ENCODE measurements around the gene CD38.
A peak's percentile ranks its signal among the peaks of the same experiment; 100 is the strongest.

The CD38 gene

DNA sequence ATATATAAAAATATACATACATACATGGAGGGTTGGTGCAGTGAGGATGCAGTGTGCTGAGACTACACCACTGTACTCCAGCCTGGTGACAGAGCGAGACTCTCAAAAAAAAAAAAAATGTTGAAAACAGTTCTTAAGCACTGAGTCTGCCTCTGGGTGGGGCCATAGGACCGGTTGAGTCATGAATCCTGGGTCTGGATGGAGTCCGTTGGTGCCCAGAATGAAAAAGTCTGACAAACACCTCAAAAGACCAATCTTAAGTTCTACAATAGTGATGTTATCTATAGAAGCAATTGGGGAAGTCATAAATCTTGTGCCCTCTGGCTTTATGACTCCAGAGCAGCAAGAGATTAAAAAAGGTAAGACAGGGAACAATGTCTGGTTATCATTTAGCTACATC lies 90.0 kb downstream of the CD38 start:
- H3K27ac ChIP-seq, result no peak overlapping the region
- TF ChIP-seq, protein P1, sequence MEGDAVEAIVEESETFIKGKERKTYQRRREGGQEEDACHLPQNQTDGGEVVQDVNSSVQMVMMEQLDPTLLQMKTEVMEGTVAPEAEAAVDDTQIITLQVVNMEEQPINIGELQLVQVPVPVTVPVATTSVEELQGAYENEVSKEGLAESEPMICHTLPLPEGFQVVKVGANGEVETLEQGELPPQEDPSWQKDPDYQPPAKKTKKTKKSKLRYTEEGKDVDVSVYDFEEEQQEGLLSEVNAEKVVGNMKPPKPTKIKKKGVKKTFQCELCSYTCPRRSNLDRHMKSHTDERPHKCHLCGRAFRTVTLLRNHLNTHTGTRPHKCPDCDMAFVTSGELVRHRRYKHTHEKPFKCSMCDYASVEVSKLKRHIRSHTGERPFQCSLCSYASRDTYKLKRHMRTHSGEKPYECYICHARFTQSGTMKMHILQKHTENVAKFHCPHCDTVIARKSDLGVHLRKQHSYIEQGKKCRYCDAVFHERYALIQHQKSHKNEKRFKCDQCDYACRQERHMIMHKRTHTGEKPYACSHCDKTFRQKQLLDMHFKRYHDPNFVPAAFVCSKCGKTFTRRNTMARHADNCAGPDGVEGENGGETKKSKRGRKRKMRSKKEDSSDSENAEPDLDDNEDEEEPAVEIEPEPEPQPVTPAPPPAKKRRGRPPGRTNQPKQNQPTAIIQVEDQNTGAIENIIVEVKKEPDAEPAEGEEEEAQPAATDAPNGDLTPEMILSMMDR (IDR thresholded peaks at IDR 0.05), result no peak
- no peak for DNase-seq (ENCODE audit: low spot score)
- no peak overlapping the region for H3K4me3 ChIP-seq

DNA sequence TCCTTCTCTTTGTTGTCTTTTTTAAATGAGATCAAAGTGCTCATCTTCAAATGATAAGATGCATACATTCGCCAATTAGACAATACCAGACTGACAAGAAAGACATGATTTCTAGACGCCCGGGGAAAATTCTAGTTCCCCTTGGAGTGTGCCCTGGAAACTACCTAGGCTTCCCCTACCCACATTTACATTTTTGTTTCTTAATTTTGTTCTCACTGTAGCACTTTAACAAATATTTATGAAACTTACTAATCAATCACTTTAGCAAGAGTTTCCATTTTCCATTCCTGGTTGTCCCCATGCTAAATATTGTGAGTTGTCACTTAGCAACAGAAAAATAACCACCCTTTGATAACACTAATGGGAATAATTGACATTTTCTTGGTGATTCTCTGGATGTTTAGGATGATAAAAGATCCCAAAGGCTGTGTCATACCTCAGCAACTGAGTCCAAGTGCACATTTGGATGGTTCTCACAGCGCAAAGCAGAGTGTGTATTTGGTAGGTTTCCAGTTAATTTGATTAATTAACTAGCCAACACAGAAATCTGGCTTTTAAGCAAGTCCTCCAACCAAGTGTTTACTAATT lies 90.8 kb downstream of the CD38 start:
- TF ChIP-seq, protein P1 (IDR thresholded peaks at IDR 0.05), result no peak
- Histone ChIP-seq H3K4me3 (no peak overlapping the region), H3K27ac (no peak overlapping the region)
- DNase-seq (ENCODE audit: low spot score), result no peak

DNA sequence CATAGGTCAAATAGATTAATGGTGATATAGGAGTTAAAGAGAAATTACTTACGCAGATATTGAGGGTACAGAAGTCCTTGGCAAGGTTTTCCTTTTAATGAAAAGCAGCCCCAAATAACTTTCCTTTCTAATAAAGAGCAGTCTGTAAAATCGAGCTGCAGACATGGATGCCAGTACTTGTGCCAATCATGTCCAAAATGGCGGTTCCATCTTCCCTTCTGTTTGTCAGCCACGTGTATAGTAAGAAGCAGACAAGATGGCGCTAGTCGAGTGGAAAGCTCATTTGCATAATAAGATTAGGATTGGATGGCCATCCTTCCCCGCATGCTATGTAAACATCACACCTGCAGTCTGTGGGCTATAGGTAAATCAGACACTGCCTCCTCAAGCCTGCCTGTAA lies 92.0 kb downstream of the CD38 start:
- TF ChIP-seq, protein P1 (IDR thresholded peaks at IDR 0.05), result no peak
- no peak overlapping the region for H3K27ac ChIP-seq
- DNase-seq (ENCODE audit: low spot score), result no peak
- no peak overlapping the region for H3K4me3 ChIP-seq

DNA sequence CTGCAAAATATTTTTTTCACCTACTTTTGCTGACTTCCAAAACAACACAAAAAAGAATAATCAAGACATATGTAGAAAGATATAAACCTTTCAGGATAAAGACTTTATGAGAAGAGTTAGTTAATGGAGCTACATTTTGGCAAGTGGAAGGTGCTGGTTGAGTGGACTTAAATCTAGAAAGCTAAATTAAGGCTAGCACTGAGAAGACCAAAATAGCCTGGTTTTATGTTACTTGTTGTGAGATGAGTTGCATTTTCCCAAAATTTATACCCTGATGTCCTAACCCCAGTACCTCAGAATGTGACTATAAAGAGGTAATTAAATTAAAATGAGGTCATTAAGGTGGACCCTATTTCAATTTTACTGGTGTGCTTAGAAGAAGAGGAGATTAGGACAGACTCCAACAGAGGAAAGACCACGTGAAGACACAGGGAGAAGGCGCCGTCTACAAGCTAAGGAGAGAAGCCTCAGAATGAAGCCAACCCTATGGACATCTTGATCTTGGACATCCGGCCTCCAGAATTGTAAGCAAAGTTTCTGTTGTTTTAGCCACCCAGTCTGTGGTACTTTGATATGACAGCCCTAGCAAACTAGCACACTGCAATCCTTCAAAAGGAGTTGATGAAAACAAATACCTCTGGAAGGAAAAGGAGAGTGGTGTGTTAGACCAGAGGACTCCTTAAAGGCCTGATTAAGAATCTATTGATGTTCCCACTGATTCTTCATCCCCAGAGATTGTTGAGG lies 93.0 kb downstream of the CD38 start:
- no peak overlapping the region for H3K4me3 ChIP-seq
- no peak overlapping the region for H3K27ac ChIP-seq
- no peak for DNase-seq (ENCODE audit: low spot score)
- TF ChIP-seq, protein P1 (IDR thresholded peaks at IDR 0.05), result no peak

DNA sequence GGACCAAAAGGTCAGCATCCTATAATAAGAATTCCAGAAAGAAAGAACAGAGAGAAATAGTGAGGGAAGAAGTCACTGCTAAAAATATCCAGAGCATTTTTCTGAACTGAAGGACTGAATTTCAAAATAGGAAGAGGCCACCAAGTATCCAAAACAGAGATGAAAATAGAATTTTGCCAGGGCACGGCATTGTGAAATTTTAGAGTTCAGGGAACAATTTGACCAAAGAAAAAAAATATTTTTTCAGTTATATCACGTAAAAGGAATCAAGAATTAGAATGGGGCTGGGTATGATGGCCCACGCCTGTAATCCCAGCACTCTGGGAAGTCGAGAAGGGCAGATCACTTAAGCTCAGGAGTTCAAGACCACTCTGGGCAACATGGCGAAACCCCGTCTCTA lies 95.0 kb downstream of the CD38 start:
- peak overlapping the region in 1 of 2 donors; percentile 72 for H3K27ac ChIP-seq
- TF ChIP-seq, protein P1 (IDR thresholded peaks at IDR 0.05), result no peak
- H3K4me3 ChIP-seq, result no peak overlapping the region
- DNase-seq (ENCODE audit: low spot score), result no peak

DNA sequence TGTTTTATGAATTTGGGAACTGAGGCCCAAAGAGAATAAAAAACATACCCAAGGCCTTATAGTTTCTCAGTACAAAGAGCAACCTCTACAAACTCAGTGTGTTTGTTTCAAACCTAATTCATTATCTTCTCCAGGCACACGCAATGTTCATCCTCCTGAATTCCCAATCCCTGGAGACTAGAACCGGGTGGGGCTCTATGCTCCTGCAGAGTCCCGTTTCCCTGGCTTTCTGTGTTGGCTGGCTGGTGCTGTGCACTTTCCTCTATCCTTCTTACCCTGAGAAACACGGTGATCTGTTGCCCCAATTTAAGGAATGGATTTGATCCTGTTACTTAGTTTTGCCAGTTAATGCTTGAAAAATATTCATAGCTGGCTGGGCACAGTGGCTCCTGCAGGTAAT lies 96.5 kb downstream of the CD38 start:
- Histone ChIP-seq H3K4me3 (no peak overlapping the region), H3K27ac (peak overlapping the region in 1 of 2 donors; percentile 40)
- TF ChIP-seq, protein P1 (IDR thresholded peaks at IDR 0.05), result no peak
- no peak for DNase-seq (ENCODE audit: low spot score)
